ENCODE measurements around the gene SLAMF9. TPM values are rescaled to one million over a fixed set of nuclear protein-coding genes. Genes with fewer than 3 reads are reported as not detected.

Gene SLAMF9
- total RNA-seq, 2 experiments from 2014 or later, result not detected

GRCh38 chr1:159986531-159986930, 32.5 kb upstream of the SLAMF9 start:
- DNase-seq (no peak), ATAC-seq (no peak)
- H3K36me3 Mint-ChIP-seq (ENCODE audit: low read depth), result no peaks in the 10 kb centered on the region
- POLR2A ChIA-PET, result no interaction called here
- CTCF ChIA-PET, result no interaction called here
- H3K27me3 Mint-ChIP-seq (ENCODE audit: low read depth), result peaks cover 22% of the 10 kb centered on the region
- no peak overlapping the region for H3K4me3 Mint-ChIP-seq
- no peaks in the 10 kb centered on the region for H3K9me3 Mint-ChIP-seq (ENCODE audit: insufficient read depth)
- peaks cover 5% of the 10 kb centered on the region for H3K4me1 Mint-ChIP-seq (ENCODE audit: low read depth)
- no peak overlapping the region for H3K27ac Mint-ChIP-seq

GRCh38 chr1:159986093-159986492, 32.1 kb upstream of the SLAMF9 start:
- Mint-ChIP-seq H3K9me3 (ENCODE audit: insufficient read depth) (no peaks in the 10 kb centered on the region), H3K27ac (no peak overlapping the region), H3K36me3 (ENCODE audit: low read depth) (no peaks in the 10 kb centered on the region), H3K4me1 (ENCODE audit: low read depth) (peaks cover 2% of the 10 kb centered on the region), H3K27me3 (ENCODE audit: low read depth) (peaks cover 22% of the 10 kb centered on the region), H3K4me3 (no peak overlapping the region)
- ChIA-PET POLR2A (no interaction called here), CTCF (interaction anchor here (2.6 kb wide), 1 partner anchor 21 kb away, joined by 9 read pairs; no protein-coding TSS in a partner anchor)
- DNase-seq (no peak), ATAC-seq (no peak)

- DNase-seq, result no peak
- Mint-ChIP-seq H3K4me3 (no peak overlapping the region), H3K27me3 (ENCODE audit: low read depth) (peaks cover 22% of the 10 kb centered on the region), H3K36me3 (ENCODE audit: low read depth) (no peaks in the 10 kb centered on the region), H3K27ac (no peak overlapping the region), H3K4me1 (ENCODE audit: low read depth) (no peaks in the 10 kb centered on the region), H3K9me3 (ENCODE audit: insufficient read depth) (no peaks in the 10 kb centered on the region)
- POLR2A ChIA-PET, result no interaction called here
- no peak for ATAC-seq
- CTCF ChIA-PET, result interaction anchor here (2.6 kb wide), 1 partner anchor 22 kb away, joined by 9 read pairs; no protein-coding TSS in a partner anchor
Measured at GRCh38 chr1:159985473-159985872, 31.4 kb upstream of the SLAMF9 start.

- Mint-ChIP-seq H3K36me3 (ENCODE audit: low read depth) (no peaks in the 10 kb centered on the region), H3K27me3 (ENCODE audit: low read depth) (peaks cover 30% of the 10 kb centered on the region)
- CTCF ChIA-PET, result interaction anchor here (2.6 kb wide), 1 partner anchor 24 kb away, joined by 9 read pairs; no protein-coding TSS in a partner anchor
Measured at GRCh38 chr1:159983681-159984080, 29.6 kb upstream of the SLAMF9 start.

GRCh38 chr1:159982280-159982679, 28.2 kb upstream of the SLAMF9 start:
- H3K27me3 Mint-ChIP-seq (ENCODE audit: low read depth), result peaks cover 43% of the 10 kb centered on the region
- H3K4me3 Mint-ChIP-seq, result no peak overlapping the region
- ChIA-PET POLR2A (no interaction called here), CTCF (no interaction called here)
- no peaks in the 10 kb centered on the region for H3K4me1 Mint-ChIP-seq (ENCODE audit: low read depth)
- H3K27ac Mint-ChIP-seq, result no peak overlapping the region
- no peak for DNase-seq
- no peaks in the 10 kb centered on the region for H3K36me3 Mint-ChIP-seq (ENCODE audit: low read depth)
- no peaks in the 10 kb centered on the region for H3K9me3 Mint-ChIP-seq (ENCODE audit: insufficient read depth)
- no peak for ATAC-seq

More at GRCh38 chr1:159983681-159984080, 29.6 kb upstream of the SLAMF9 start:
- H3K9me3 Mint-ChIP-seq (ENCODE audit: insufficient read depth), result no peaks in the 10 kb centered on the region
- POLR2A ChIA-PET, result no interaction called here
- DNase-seq, result no peak
- no peaks in the 10 kb centered on the region for H3K4me1 Mint-ChIP-seq (ENCODE audit: low read depth)
- no peak for ATAC-seq
- no peak overlapping the region for H3K4me3 Mint-ChIP-seq
- no peak overlapping the region for H3K27ac Mint-ChIP-seq

GRCh38 chr1:159981351-159982055, 27.5 kb upstream of the SLAMF9 start:
- peaks cover 49% of the 10 kb centered on the region for H3K27me3 Mint-ChIP-seq (ENCODE audit: low read depth)
- H3K9me3 Mint-ChIP-seq (ENCODE audit: insufficient read depth), result no peaks in the 10 kb centered on the region
- no peaks in the 10 kb centered on the region for H3K36me3 Mint-ChIP-seq (ENCODE audit: low read depth)
- ChIA-PET CTCF (interaction anchor here (1.2 kb wide), 1 partner anchor 26 kb away, joined by 5 read pairs; no protein-coding TSS in a partner anchor), POLR2A (no interaction called here)
- DNase-seq, result no peak
- no peaks in the 10 kb centered on the region for H3K4me1 Mint-ChIP-seq (ENCODE audit: low read depth)
- no peak overlapping the region for H3K27ac Mint-ChIP-seq
- H3K4me3 Mint-ChIP-seq, result no peak overlapping the region
- ATAC-seq, result no peak

- Mint-ChIP-seq H3K36me3 (ENCODE audit: low read depth) (no peaks in the 10 kb centered on the region), H3K27me3 (ENCODE audit: low read depth) (peaks cover 50% of the 10 kb centered on the region), H3K4me3 (no peak overlapping the region), H3K9me3 (ENCODE audit: insufficient read depth) (no peaks in the 10 kb centered on the region), H3K4me1 (ENCODE audit: low read depth) (no peaks in the 10 kb centered on the region), H3K27ac (no peak overlapping the region)
- ChIA-PET CTCF (interaction anchor here (1.2 kb wide), 1 partner anchor 27 kb away, joined by 5 read pairs; no protein-coding TSS in a partner anchor), POLR2A (no interaction called here)
- no peak for DNase-seq
- no peak for ATAC-seq
Measured at GRCh38 chr1:159980786-159981185, 26.7 kb upstream of the SLAMF9 start.

- Mint-ChIP-seq H3K27ac (no peak overlapping the region), H3K4me3 (no peak overlapping the region), H3K36me3 (ENCODE audit: low read depth) (no peaks in the 10 kb centered on the region), H3K4me1 (ENCODE audit: low read depth) (no peaks in the 10 kb centered on the region), H3K27me3 (ENCODE audit: low read depth) (peaks cover 47% of the 10 kb centered on the region), H3K9me3 (ENCODE audit: insufficient read depth) (no peaks in the 10 kb centered on the region)
- CTCF ChIA-PET, result interaction anchor here (1.2 kb wide), 1 partner anchor 28 kb away, joined by 5 read pairs; no protein-coding TSS in a partner anchor
- ATAC-seq (no peak), DNase-seq (no peak)
- POLR2A ChIA-PET, result no interaction called here
Measured at GRCh38 chr1:159980076-159980475, 26.0 kb upstream of the SLAMF9 start.

- no peaks in the 10 kb centered on the region for H3K4me1 Mint-ChIP-seq (ENCODE audit: low read depth)
- H3K27me3 Mint-ChIP-seq (ENCODE audit: low read depth), result peaks cover 45% of the 10 kb centered on the region
- ATAC-seq (no peak), DNase-seq (no peak)
- H3K36me3 Mint-ChIP-seq (ENCODE audit: low read depth), result no peaks in the 10 kb centered on the region
- H3K9me3 Mint-ChIP-seq (ENCODE audit: insufficient read depth), result no peaks in the 10 kb centered on the region
- CTCF ChIA-PET, result interaction anchor here (3.5 kb wide), 1 partner anchor 28 kb away, joined by 17 read pairs; no protein-coding TSS in a partner anchor
- H3K27ac Mint-ChIP-seq, result no peak overlapping the region
- POLR2A ChIA-PET, result no interaction called here
- no peak overlapping the region for H3K4me3 Mint-ChIP-seq
Measured at GRCh38 chr1:159979257-159979656, 25.2 kb upstream of the SLAMF9 start.

- ChIA-PET POLR2A (no interaction called here), CTCF (interaction anchor here (3.5 kb wide), 1 partner anchor 29 kb away, joined by 17 read pairs; no protein-coding TSS in a partner anchor)
- Mint-ChIP-seq H3K27ac (no peak overlapping the region), H3K4me3 (no peak overlapping the region), H3K4me1 (ENCODE audit: low read depth) (no peaks in the 10 kb centered on the region), H3K36me3 (ENCODE audit: low read depth) (no peaks in the 10 kb centered on the region), H3K9me3 (ENCODE audit: insufficient read depth) (no peaks in the 10 kb centered on the region), H3K27me3 (ENCODE audit: low read depth) (peaks cover 38% of the 10 kb centered on the region)
- ATAC-seq (no peak), DNase-seq (no peak)
Measured at GRCh38 chr1:159978107-159978398, 24.0 kb upstream of the SLAMF9 start.

- no peak overlapping the region for H3K4me3 Mint-ChIP-seq
- ChIA-PET CTCF (interaction anchor here (3.5 kb wide), 1 partner anchor 30 kb away, joined by 17 read pairs; no protein-coding TSS in a partner anchor), POLR2A (no interaction called here)
Measured at GRCh38 chr1:159977364-159978106, 23.5 kb upstream of the SLAMF9 start.

GRCh38 chr1:159974350-159974965, 20.4 kb upstream of the SLAMF9 start:
- ATAC-seq (no peak), DNase-seq (no peak)
- no peaks in the 10 kb centered on the region for H3K9me3 Mint-ChIP-seq (ENCODE audit: insufficient read depth)
- POLR2A ChIA-PET, result no interaction called here
- H3K4me1 Mint-ChIP-seq (ENCODE audit: low read depth), result no peaks in the 10 kb centered on the region
- no peak overlapping the region for H3K4me3 Mint-ChIP-seq
- CTCF ChIA-PET, result interaction anchor here (3.0 kb wide), 1 partner anchor 32 kb away, joined by 15 read pairs; no protein-coding TSS in a partner anchor
- no peak overlapping the region for H3K27ac Mint-ChIP-seq
- no peaks in the 10 kb centered on the region for H3K36me3 Mint-ChIP-seq (ENCODE audit: low read depth)
- H3K27me3 Mint-ChIP-seq (ENCODE audit: low read depth), result peaks cover 27% of the 10 kb centered on the region

More at GRCh38 chr1:159977364-159978106, 23.5 kb upstream of the SLAMF9 start:
- no peak for ATAC-seq
- Mint-ChIP-seq H3K27me3 (ENCODE audit: low read depth) (peaks cover 36% of the 10 kb centered on the region), H3K4me1 (ENCODE audit: low read depth) (no peaks in the 10 kb centered on the region), H3K27ac (no peak overlapping the region), H3K9me3 (ENCODE audit: insufficient read depth) (no peaks in the 10 kb centered on the region), H3K36me3 (ENCODE audit: low read depth) (no peaks in the 10 kb centered on the region)
- DNase-seq, result no peak
